NB4 (cell line): ENCODE measurements around the gene SMYD3.

Source experiments
- CTCF ChIP-seq: IDR thresholded peaks from one replicate; pipeline ENCODE4 v1.5.1; 2012; ENCODE audit warnings: low read depth, low read length
- MAX ChIP-seq: IDR thresholded peaks from 2 replicates; pipeline ENCODE4 v1.6.1; 2011; ENCODE audit warnings: low read depth, low read length
- POLR2A ChIP-seq: IDR thresholded peaks from 2 replicates; pipeline ENCODE4 v1.6.1; 2011; ENCODE audit warnings: mild to moderate bottlenecking; ENCODE audit not compliant: insufficient read length; ENCODE audit errors: extremely low read depth

- TF ChIP-seq CTCF (no peak), POLR2A (no peak), MAX (no peak)
Observed at GRCh38 chr1:246195296-246195695, 311.8 kb downstream of the SMYD3 start.
